GM15510 (cell line): ENCODE measurements around the gene TDRD7.

ENCODE experiments used
- POLR2A ChIP-seq: IDR thresholded peaks from 3 replicates; pipeline ENCODE4 v1.6.1; 2011; ENCODE audit warnings: borderline replicate concordance; ENCODE audit not compliant: insufficient read length; ENCODE audit errors: extremely low read depth

TDRD7 gene

GRCh38 chr9:97405551-97405950, 6.3 kb upstream of the TDRD7 start:
- TF ChIP-seq POLR2A, result no peak

- no peak for TF ChIP-seq POLR2A
Observed at GRCh38 chr9:97406620-97407177, 5.2 kb upstream of the TDRD7 start.

GRCh38 chr9:97408562-97408961, 3.3 kb upstream of the TDRD7 start:
- TF ChIP-seq POLR2A, result no peak

GRCh38 chr9:97411440-97411788, 482 bp upstream of the TDRD7 start:
- TF ChIP-seq POLR2A, result no peak

GRCh38 chr9:97412626-97413385, 910 bp downstream of the TDRD7 start:
- no peak for TF ChIP-seq POLR2A

GRCh38 chr9:97413462-97413861, 1.6 kb downstream of the TDRD7 start:
- TF ChIP-seq POLR2A, result no peak

GRCh38 chr9:97415146-97415545, 3.2 kb downstream of the TDRD7 start:
- no peak for TF ChIP-seq POLR2A

GRCh38 chr9:97418880-97419279, 7.0 kb downstream of the TDRD7 start:
- no peak for TF ChIP-seq POLR2A

GRCh38 chr9:97419309-97419867, 7.5 kb downstream of the TDRD7 start:
- no peak for TF ChIP-seq POLR2A

- no peak for TF ChIP-seq POLR2A
Observed at GRCh38 chr9:97425336-97425972, 13.6 kb downstream of the TDRD7 start.

- no peak for TF ChIP-seq POLR2A
Observed at GRCh38 chr9:97425973-97426336, 14.1 kb downstream of the TDRD7 start.

GRCh38 chr9:97427885-97428284, 16.0 kb downstream of the TDRD7 start:
- no peak for TF ChIP-seq POLR2A

- no peak for TF ChIP-seq POLR2A
Observed at GRCh38 chr9:97430316-97431043, 18.6 kb downstream of the TDRD7 start.

GRCh38 chr9:97431044-97431441, 19.1 kb downstream of the TDRD7 start:
- TF ChIP-seq POLR2A, result no peak

- TF ChIP-seq POLR2A, result no peak
Observed at GRCh38 chr9:97431549-97432143, 19.8 kb downstream of the TDRD7 start.
